Melanocyte of skin (primary cell): Measurements from ENCODE around the gene C2orf15. TPM values are rescaled to one million over a fixed set of nuclear protein-coding genes. Genes with fewer than 3 reads are reported as not detected.

Source experiments
- small RNA-seq, 2 donors: library from RNA; depleted of rRNA; stranded (forward); fragments of <200 nt; gene quantifications; one replicate each; pipeline ENCODE3, GENCODE V24; 2012
- total RNA-seq, 2 donors: library from RNA; depleted of rRNA; stranded (reverse); fragments of >200 nt; gene quantifications; 2 replicates each; pipeline ENCODE4 v1.2.3, GENCODE V29; 2012

C2orf15 gene
- under 1 TPM in 1 of 2 donors, not detected in 1; 0.34 TPM for total RNA-seq

GRCh38 chr2:99141110-99142108, at the start of gene C2orf15:
TSS of gene C2orf15 (plus strand) at chr2:99141707. CDS start at chr2:99150559, 8,852 bp downstream.

GRCh38 chr2:99154643-99155536, 13.4 kb downstream of the C2orf15 start, which contains the start of the genes LIPT1 and TSGA10:
TSS of gene LIPT1 (plus strand) at chr2:99154967. CDS start at chr2:99161958, 6,991 bp downstream.
TSS of gene TSGA10 (minus strand) at chr2:99154942. CDS start at chr2:99109439, 45,503 bp downstream.

DNA sequence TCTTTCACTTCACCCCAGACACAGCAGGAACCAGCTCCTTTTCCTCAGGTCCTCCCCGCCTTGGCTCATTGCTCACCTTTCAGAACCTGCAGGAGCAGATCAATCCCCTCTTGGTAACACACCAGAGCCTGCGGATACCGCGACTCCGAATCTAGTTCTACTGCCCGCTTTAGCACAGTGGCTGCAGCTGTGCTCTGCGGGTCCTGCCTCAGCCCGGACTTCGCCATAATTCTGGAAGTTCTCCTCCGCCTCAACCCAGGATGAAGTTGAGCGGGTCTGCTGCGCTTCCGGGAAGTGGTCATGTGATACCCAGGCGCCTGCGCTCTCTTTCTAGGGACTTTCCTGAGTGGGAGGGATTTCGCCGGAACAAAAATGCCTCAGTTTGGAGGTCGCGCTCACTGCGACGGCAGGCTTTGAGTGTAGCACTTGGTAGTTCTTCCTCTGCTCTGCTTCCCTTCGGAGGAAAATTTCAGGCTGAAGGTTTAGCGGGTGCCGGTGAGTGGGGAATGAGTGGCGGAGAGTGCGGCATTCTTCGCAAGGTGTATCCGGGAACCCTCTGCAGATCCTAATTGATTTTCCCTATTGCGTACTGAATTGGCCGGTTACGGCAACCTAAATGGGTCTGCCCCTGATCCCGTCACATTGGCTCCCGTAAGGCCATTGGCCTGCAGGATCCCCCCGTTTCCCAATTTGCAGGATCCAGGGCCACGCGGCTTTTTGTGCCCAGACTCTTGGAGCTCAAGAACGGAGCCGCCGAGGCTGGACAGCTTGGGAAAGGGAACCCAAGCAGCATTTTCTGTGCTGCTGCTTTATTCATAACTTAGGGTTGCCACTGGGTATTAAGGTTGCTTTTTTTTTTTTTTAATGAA, 39.5 kb downstream of the C2orf15 start, which contains the start of the genes MITD1 and MRPL30:
MITD1 (minus strand) TSS at position 304 of the 869 bp plus-strand sequence; CDS start at position 227, 77 bp downstream.
MRPL30 (plus strand) TSS at position 430 of the 869 bp plus-strand sequence. CDS start 5,020 bp downstream, outside the sequence.

Small RNAs within 50 kb of the gene (small RNA-seq; reads per million reads assigned to genes)
- gene AC092587.1 = 0 reads per million in 2 donors

Other genes with a start within 250 kb of the C2orf15 start
- gene CRACDL, start 205.5 kb upstream of the C2orf15 start, total RNA-seq = not detected
- gene TSGA10, start 13.2 kb downstream of the C2orf15 start, total RNA-seq = 1 to 10 TPM; 4.0 to 6.2 TPM
- gene LIPT1, start 13.3 kb downstream of the C2orf15 start, total RNA-seq = 1 to 10 TPM; 3.7 to 5.9 TPM
- 10 to 100 TPM; 20.6 to 21.3 TPM for gene MITD1, start 39.4 kb downstream of the C2orf15 start, total RNA-seq
- gene MRPL30, start 39.5 kb downstream of the C2orf15 start, total RNA-seq = 10 to 100 TPM; 26.8 to 55.9 TPM
- gene LYG2, start 114.0 kb downstream of the C2orf15 start, total RNA-seq = not detected
- not detected for gene LYG1, start 159.5 kb downstream of the C2orf15 start, total RNA-seq
- 10 to 100 TPM; 74.0 to 94.2 TPM for gene TXNDC9, start 194.6 kb downstream of the C2orf15 start, total RNA-seq
- gene EIF5B, start 195.7 kb downstream of the C2orf15 start, total RNA-seq = 10 to 100 TPM; 16.9 to 20.6 TPM